Suprapubic skin (tissue), 4 donors: Measurements from ENCODE around the gene IDH3B. TPM values are rescaled to one million over a fixed set of nuclear protein-coding genes. Genes with fewer than 3 reads are reported as not detected.
A peak's percentile ranks its signal among the peaks of the same experiment; 100 is the strongest.

Experiments used
- DNase-seq, 2 donors: peaks; one replicate each; pipeline ENCODE4 v3.0.0-alpha.2; 2019; ENCODE audit warnings: low spot score in 2 of 2
- H3K27ac ChIP-seq: fragments of 200-600 bp; sonication (generic); one replicate; pipeline ENCODE4 v1.5.1; 2019
- H3K27me3 ChIP-seq: fragments of 200-600 bp; sonication (generic); one replicate; pipeline ENCODE4 v1.5.1; 2019
- H3K36me3 ChIP-seq: fragments of 200-600 bp; sonication (generic); one replicate; pipeline ENCODE4 v1.5.1; 2019
- H3K4me1 ChIP-seq: fragments of 200-600 bp; sonication (generic); one replicate; pipeline ENCODE4 v1.5.1; 2019
- H3K4me3 ChIP-seq: fragments of 200-600 bp; sonication (generic); one replicate; pipeline ENCODE4 v1.5.1; 2019; ENCODE audit warnings: mild to moderate bottlenecking
- H3K9me3 ChIP-seq: fragments of 200-600 bp; sonication (generic); one replicate; pipeline ENCODE4 v1.5.1; 2019
- CTCF ChIP-seq, 2 donors: fragments of 200-600 bp in 1 of 2; fragments of 450-650 bp in 1 of 2; sonication (generic) in 1 of 2; IDR thresholded peaks; one replicate each; pipeline ENCODE4 v1.5.1; 2016 to 2019; ENCODE audit warnings: antibody characterized with exemption in 2 of 2, mild to moderate bottlenecking in 1 of 2, moderate library complexity in 1 of 2
- EP300 ChIP-seq: sonication (generic); formaldehyde crosslinking; IDR thresholded peaks from one replicate; pipeline ENCODE4 v1.6.1; 2017; ENCODE audit warnings: antibody characterized with exemption
- POLR2A ChIP-seq, 2 donors: fragments of 450-650 bp; IDR thresholded peaks; one replicate each; pipeline ENCODE4 v1.6.1; 2017; ENCODE audit warnings: antibody characterized with exemption in 2 of 2, mild to moderate bottlenecking in 2 of 2, moderate library complexity in 2 of 2
- POLR2AphosphoS5 ChIP-seq, 3 donors: sonication (generic); formaldehyde crosslinking; IDR thresholded peaks; one replicate each; pipeline ENCODE4 v1.6.1; 2017; ENCODE audit warnings: antibody characterized with exemption in 3 of 3
- WGBS: methylation state at CpG from one replicate; pipeline ENCODE4 v1.1.5; 2018; 5-methylcytosine and 5-hydroxymethylcytosine counted together
- total RNA-seq, 4 donors: library from RNA; depleted of rRNA; stranded (reverse); fragments of >200 nt; gene quantifications; one replicate each; pipeline ENCODE4 v1.1.0, GENCODE V29; 2016

Gene IDH3B
- total RNA-seq, 4 donors from 2014 or later = 119 to 135 (median 121) TPM

GRCh38 chr20:2691663-2692035 lies 27.6 kb upstream of the IDH3B start:
- Histone ChIP-seq H3K4me3 (peak overlapping the region; percentile 60), H3K9me3 (no peaks in the 10 kb centered on the region), H3K27ac (peak overlapping the region; percentile 69), H3K4me1 (peaks cover 18% of the 10 kb centered on the region), H3K27me3 (peaks cover 36% of the 10 kb centered on the region), H3K36me3 (no peaks in the 10 kb centered on the region)
- no peak for TF ChIP-seq CTCF (IDR thresholded peaks at IDR 0.05)
- TF ChIP-seq POLR2AphosphoS5 (IDR thresholded peaks at IDR 0.05) = no peak
- TF ChIP-seq POLR2A (IDR thresholded peaks at IDR 0.05) = no peak
- no peak for TF ChIP-seq EP300
- DNase-seq = peak; percentile 51 to 69
- 72% methylated on average over 10 of the region's 10 CpGs for WGBS

GRCh38 chr20:2691127-2691526 lies 27.1 kb upstream of the IDH3B start:
- Histone ChIP-seq H3K27ac (no peak overlapping the region), H3K36me3 (no peaks in the 10 kb centered on the region), H3K4me3 (no peak overlapping the region), H3K9me3 (no peaks in the 10 kb centered on the region), H3K27me3 (peaks cover 41% of the 10 kb centered on the region), H3K4me1 (peaks cover 18% of the 10 kb centered on the region)
- no peak for TF ChIP-seq POLR2A (IDR thresholded peaks at IDR 0.05)
- no peak for TF ChIP-seq EP300
- no peak for TF ChIP-seq POLR2AphosphoS5 (IDR thresholded peaks at IDR 0.05)
- TF ChIP-seq CTCF (IDR thresholded peaks at IDR 0.05) = no peak
- DNase-seq = peak; percentile 36 to 58
- WGBS = 69% methylated on average over 8 of the region's 8 CpGs

- no peak for TF ChIP-seq CTCF (IDR thresholded peaks at IDR 0.05)
- no peak for TF ChIP-seq POLR2A (IDR thresholded peaks at IDR 0.05)
- no peak for TF ChIP-seq POLR2AphosphoS5 (IDR thresholded peaks at IDR 0.05)
- no peak for TF ChIP-seq EP300
- Histone ChIP-seq H3K4me3 (no peak overlapping the region), H3K36me3 (no peaks in the 10 kb centered on the region), H3K9me3 (no peaks in the 10 kb centered on the region), H3K27me3 (peaks cover 42% of the 10 kb centered on the region), H3K4me1 (peaks cover 18% of the 10 kb centered on the region), H3K27ac (no peak overlapping the region)
- DNase-seq = peak in 1 of 2 donors; percentile 62
- 82% methylated on average over 6 of the region's 6 CpGs for WGBS
Observed at GRCh38 chr20:2690718-2691117, 26.7 kb upstream of the IDH3B start.

GRCh38 chr20:2690213-2690612 lies 26.2 kb upstream of the IDH3B start:
- no peak overlapping the region for H3K4me3 ChIP-seq
- H3K36me3 ChIP-seq = no peaks in the 10 kb centered on the region
- peaks cover 45% of the 10 kb centered on the region for H3K27me3 ChIP-seq
- TF ChIP-seq CTCF (IDR thresholded peaks at IDR 0.05) (no peak), POLR2AphosphoS5 (IDR thresholded peaks at IDR 0.05) (no peak), POLR2A (IDR thresholded peaks at IDR 0.05) (no peak), EP300 (no peak)
- H3K9me3 ChIP-seq = no peaks in the 10 kb centered on the region
- DNase-seq = peak; percentile 27 to 50
- peaks cover 18% of the 10 kb centered on the region for H3K4me1 ChIP-seq
- WGBS = 86% methylated on average over 3 of the region's 3 CpGs
- H3K27ac ChIP-seq = no peak overlapping the region

GRCh38 chr20:2688041-2688591 lies 24.1 kb upstream of the IDH3B start:
- peak in 1 of 2 donors; percentile 77 for DNase-seq
- peak; percentile 33 to 61 for TF ChIP-seq CTCF (IDR thresholded peaks at IDR 0.05)
- TF ChIP-seq POLR2A (IDR thresholded peaks at IDR 0.05) = no peak
- TF ChIP-seq POLR2AphosphoS5 (IDR thresholded peaks at IDR 0.05) = no peak
- no peak for TF ChIP-seq EP300
- 27% methylated on average over 18 of the region's 18 CpGs for WGBS
- peaks cover 34% of the 10 kb centered on the region for H3K27me3 ChIP-seq
- H3K9me3 ChIP-seq = no peaks in the 10 kb centered on the region
- H3K4me1 ChIP-seq = peaks cover 10% of the 10 kb centered on the region
- H3K27ac ChIP-seq = no peak overlapping the region
- no peaks in the 10 kb centered on the region for H3K36me3 ChIP-seq
- H3K4me3 ChIP-seq = no peak overlapping the region
